GM18520 (cell line): ENCODE results near the gene KLRC4.
"Not testable (repeated sequence)": the region's sequence is repeated elsewhere in the genome, so short reads cannot be mapped to it uniquely, and the experiment has no call there.

Experiments used
- ATAC-seq: cut with Tn5 transposase; IDR thresholded peaks from one replicate; pipeline ENCODE4 v1.9.1; 2021; ENCODE audit not compliant: unreplicated experiment

Gene KLRC4

GRCh38 chr12:10409392-10409791, at the start of gene KLRC4:
Gene KLRC4, minus strand, starts transcription at chr12:10409757. Its CDS starts 182 bp downstream, at chr12:10409575.
- ATAC-seq = no peak

GRCh38 chr12:10457760-10458159, 48.2 kb upstream of the KLRC4 start:
- no peak for ATAC-seq

- ATAC-seq = no peak
Observed at GRCh38 chr12:10456856-10457255, 47.3 kb upstream of the KLRC4 start.

- ATAC-seq = no peak
Observed at GRCh38 chr12:10455766-10456165, 46.2 kb upstream of the KLRC4 start.

DNA sequence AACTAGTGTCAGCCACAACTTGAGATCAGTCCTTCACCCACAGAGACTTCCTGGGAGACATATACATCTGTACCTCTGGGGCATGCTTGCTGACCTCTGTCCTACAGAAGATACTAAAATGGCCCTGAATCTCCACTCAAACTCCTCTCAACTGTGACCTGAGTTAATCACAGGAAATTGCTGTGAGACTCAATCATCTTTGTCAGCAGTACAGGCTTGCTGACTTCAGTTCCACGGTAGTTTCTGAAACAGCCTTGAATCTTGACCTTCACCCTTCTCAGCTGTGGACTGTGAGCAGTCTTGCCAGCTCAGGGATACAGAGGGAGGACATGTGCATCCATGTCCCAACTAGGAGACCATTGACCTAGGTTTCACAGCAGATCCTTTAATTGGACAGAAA, 45.0 kb upstream of the KLRC4 start:
- ATAC-seq = no peak

GRCh38 chr12:10453156-10453555, 43.6 kb upstream of the KLRC4 start, which contains the start of gene KLRC1:
Gene KLRC1, minus strand, starts transcription at chr12:10453377. Its CDS starts 2,221 bp downstream, at chr12:10451156.
- ATAC-seq = no peak

- ATAC-seq = no peak
Observed at GRCh38 chr12:10448236-10448635, 38.7 kb upstream of the KLRC4 start.

DNA sequence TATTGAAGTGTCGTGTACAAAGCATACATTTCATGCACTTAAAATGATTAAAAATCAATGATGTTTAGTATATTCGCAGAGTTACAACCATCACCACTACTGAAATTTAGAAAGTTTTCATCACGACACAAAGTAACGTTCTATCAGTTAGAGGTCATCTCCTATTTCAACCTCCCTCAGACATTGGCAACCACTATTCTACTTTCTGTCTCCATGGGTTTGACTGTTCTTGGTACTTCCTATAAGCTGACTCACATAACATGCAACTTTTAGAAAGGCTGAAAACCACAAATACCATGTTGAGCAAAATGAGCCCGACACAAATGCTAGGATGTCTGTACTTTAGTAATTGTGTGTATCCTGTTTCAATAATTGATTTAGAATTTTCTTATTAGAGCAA, 36.5 kb upstream of the KLRC4 start:
- ATAC-seq = not testable (repeated sequence)

GRCh38 chr12:10441144-10441543, 31.6 kb upstream of the KLRC4 start:
- ATAC-seq = not testable (repeated sequence)

DNA sequence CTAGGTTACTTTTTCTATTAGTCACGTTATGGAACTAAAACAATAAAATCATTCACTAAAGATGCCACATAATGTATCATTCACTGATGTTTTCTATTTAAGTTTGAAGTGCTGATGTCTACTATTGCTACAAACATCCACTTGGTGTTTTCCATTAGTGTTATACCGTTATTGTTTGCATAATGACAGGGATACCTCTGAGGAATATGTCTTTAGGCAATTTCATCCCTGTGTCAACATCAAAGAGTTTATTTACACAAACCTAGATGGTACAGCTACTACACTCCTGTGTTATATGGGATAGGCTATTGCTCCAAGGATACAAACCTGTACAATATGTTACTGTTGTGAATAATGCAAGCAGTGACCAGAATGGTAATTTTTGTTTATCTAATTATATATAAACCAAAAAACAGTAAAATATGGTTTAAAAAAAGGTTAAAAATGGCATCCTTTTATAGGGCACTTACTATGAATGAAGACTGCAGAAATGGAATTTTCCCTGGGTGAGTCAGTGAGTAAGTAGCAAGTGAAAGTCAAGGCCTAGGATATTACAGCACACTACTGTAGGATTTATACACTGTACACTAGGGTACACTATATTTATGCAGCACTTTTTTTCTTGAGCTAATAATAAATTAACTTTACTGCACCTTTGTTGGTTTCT, 30.2 kb upstream of the KLRC4 start:
- ATAC-seq = not testable (repeated sequence)

- ATAC-seq = not testable (repeated sequence)
Observed at GRCh38 chr12:10437601-10438000, 28.0 kb upstream of the KLRC4 start.

DNA sequence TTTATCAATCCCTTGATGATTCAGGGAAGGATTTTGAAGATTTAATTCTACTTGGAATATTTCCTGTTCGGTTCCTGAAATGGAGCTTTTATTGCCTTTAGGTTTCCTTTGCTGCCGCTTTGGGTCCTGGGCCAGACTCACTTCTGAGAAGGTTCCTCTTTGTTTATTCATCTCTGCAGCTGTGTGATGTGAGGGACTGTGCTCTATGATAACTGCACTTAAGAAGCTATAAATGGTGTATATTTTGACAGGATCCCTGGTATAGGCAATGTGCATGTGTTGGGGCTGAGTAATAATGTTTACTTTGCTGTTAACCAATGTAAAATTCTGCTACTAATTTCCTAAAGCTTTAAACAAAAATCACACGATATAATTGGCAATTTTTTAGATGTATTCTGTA, 26.3 kb upstream of the KLRC4 start, which contains the start of gene KLRC2:
TSS of gene KLRC2 (minus strand) at position 195 of the 400 bp plus-strand sequence. CDS start at position 171, 24 bp downstream.
- ATAC-seq = not testable (repeated sequence)

- not testable (repeated sequence) for ATAC-seq
Observed at GRCh38 chr12:10430623-10431022, 21.1 kb upstream of the KLRC4 start.

DNA sequence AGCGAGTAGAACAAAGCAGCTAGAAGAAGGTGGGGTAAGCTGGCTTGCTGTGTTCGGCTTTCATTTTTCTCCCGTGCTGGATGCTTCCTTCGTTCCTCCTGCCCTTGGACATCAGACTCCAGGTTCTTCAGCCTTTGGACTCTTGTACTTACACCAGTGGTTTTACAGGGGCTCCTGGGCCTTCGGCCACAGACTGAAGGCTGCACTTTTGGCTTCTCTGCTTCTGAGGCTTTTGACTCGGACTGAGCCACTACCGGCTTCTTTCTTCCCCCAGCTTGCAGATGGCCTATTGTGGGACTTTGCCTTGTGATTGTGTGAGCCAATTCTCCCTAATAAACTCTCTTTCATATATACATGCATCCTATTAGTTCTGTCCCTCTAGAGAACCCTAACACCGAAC, 16.4 kb upstream of the KLRC4 start:
- not testable (repeated sequence) for ATAC-seq

DNA sequence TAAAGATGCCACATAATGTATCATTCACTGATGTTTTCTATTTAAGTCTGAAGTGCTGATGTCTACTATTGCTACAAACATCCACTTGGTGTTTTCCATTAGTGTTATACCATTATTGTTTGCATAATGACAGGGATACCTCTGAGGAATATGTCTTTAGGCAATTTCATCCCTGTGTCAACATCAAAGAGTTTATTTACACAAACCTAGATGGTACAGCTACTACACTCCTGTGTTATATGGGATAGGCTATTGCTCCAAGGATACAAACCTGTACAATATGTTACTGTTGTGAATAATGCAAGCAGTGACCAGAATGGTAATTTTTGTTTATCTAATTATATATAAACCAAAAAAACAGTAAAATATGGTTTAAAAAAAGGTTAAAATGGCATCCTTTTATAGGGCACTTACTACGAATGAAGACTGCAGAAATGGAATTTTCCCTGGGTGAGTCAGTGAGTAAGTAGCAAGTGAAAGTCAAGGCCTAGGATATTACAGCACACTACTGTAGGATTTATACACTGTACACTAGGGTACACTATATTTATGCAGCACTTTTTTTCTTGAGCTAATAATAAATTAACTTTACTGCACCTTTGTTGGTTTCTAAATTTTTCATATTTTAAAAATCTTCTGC, 14.8 kb upstream of the KLRC4 start:
- not testable (repeated sequence) for ATAC-seq

GRCh38 chr12:10422159-10422558, 12.6 kb upstream of the KLRC4 start:
- ATAC-seq = not testable (repeated sequence)

DNA sequence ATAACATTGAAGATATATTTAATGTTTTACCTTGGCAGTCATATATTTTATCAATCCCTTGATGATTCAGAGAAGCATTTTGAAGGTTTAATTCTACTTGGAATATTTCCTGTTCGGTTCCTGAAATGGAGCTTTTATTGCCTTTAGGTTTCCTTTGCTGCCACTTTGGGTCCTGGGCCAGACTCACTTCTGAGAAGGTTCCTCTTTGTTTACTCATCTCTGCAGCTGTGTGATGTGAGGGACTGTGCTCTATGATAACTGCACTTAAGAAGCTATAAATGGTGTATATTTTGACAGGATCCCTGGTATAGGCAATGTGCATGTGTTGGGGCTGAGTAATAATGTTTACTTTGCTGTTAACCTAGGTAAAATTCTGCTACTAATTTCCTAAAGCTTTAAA, 10.8 kb upstream of the KLRC4 start, which contains the start of gene KLRC3:
TSS of gene KLRC3 (minus strand) at position 262 of the 400 bp plus-strand sequence. CDS start at position 217, 45 bp downstream.
- not testable (repeated sequence) for ATAC-seq

GRCh38 chr12:10408842-10409241, 715 bp downstream of the KLRC4 start:
- no peak for ATAC-seq

- ATAC-seq = no peak
Observed at GRCh38 chr12:10406725-10407124, 2.8 kb downstream of the KLRC4 start.

- ATAC-seq = no peak
Observed at GRCh38 chr12:10405294-10405693, 4.3 kb downstream of the KLRC4 start.

GRCh38 chr12:10404798-10405197, 4.8 kb downstream of the KLRC4 start:
- ATAC-seq = no peak

- no peak for ATAC-seq
Observed at GRCh38 chr12:10400829-10401228, 8.7 kb downstream of the KLRC4 start.
